Measurements from ENCODE around the gene MAOB.
"Not testable (repeated sequence)": the region's sequence is repeated elsewhere in the genome, so short reads cannot be mapped to it uniquely, and the experiment has no call there.

MAOB gene

DNA sequence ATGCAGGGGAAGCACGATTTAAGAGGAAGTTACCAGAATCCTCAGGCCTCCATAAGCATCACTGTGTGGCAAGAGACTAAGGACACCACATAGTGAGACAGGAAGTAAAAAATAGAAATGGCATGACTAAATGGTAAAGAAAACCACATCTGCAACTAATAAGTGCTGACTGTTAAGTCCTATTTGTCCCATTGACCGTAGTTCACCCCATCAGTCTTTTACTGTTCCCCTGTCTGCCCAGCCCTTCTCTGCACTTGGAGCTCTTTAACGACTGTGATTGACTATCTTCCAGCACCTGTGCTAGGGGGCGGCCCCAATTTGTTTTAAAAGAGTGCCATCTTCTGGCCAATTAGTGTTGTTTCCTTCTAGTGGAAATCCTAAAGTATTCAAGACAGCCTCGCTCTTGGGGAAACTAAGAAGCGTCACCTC lies 132.0 kb downstream of the MAOB start:
- peak; percentile 42 for DNase-seq

DNA sequence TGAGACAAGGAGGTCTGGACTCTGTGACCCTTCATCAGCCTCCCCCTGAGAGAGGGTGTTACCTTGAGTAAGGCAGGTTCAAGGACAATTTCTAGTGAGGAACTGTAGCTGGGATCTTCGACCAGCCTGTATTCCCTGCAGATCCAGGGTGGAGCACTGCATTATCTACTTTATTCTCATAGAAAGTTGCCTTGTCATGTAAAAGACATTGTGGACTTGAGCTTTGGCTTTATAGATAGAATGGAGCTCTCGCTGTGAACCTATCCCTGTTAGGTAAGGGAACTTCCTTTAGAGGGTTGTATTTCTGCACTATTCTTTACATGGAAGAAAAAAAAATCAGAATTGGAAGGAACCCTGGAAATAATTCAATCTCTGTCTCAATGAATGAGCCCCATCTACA lies 134.8 kb downstream of the MAOB start:
- no peak for DNase-seq

- DNase-seq = no peak
Observed at GRCh38 chrX:43745938-43746721, 136.1 kb downstream of the MAOB start.

DNA sequence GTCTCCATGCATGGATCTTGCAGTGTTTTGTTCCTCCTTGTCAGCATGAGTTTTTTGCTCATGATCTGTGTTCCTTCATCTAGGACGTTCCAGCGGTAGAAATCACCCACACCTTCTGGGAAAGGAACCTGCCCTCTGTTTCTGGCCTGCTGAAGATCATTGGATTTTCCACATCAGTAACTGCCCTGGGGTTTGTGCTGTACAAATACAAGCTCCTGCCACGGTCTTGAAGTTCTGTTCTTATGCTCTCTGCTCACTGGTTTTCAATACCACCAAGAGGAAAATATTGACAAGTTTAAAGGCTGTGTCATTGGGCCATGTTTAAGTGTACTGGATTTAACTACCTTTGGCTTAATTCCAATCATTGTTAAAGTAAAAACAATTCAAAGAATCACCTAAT lies 138.0 kb downstream of the MAOB start:
- no peak for DNase-seq

GRCh38 chrX:43743100-43743822 lies 139.0 kb downstream of the MAOB start:
- DNase-seq = no peak

DNA sequence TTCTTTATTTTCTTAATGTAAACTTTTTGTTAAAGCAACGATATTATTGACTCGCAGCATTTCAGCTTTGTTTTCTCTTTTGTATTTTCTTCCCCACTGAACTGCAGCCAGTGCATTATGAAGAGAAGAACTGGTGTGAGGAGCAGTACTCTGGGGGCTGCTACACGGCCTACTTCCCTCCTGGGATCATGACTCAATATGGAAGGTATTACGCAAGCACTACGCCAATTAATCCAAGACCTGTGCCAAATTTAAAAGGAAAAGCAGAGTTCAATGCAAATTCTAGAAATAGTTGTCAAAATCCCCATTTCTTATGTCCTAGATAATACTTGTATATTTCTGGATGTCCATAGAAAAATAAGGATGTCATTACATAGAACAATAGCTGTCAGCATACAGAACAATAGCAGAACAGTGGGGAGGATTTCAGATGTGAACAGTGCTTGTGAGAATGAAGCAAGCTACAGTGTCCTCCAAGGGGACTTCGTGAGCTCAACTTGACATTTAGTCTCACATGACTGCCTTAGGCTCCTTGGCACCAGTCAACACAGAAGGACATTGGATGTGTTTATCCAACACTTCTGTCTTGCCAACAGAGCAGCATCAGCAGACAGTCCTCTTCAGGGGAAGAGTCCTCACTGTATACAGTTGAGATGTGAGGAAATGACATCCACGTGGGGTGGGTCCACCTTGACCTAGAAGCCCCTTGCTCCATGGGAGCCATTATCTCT lies 140.2 kb downstream of the MAOB start:
- DNase-seq = no peak

DNA sequence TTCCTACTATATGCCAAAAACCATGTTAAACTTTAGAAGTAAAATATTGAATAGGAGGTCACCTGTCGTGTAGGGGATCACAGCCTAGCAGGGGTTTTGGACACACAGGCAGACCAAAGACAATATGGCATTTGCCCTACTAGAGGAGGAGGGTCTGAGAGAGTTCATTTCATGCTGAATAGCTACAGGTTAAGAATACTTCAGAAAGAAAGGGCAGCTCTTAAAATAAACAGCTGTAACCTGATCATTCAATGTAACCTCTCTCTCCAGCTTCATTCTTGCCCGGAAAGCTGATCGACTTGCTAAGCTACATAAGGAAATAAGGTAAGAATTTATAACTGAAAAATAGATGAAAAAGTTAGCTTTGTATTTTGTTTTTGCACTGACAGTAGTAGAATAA lies 146.3 kb downstream of the MAOB start:
- DNase-seq = no peak

GRCh38 chrX:43735534-43735933 lies 146.7 kb downstream of the MAOB start:
- no peak for DNase-seq

DNA sequence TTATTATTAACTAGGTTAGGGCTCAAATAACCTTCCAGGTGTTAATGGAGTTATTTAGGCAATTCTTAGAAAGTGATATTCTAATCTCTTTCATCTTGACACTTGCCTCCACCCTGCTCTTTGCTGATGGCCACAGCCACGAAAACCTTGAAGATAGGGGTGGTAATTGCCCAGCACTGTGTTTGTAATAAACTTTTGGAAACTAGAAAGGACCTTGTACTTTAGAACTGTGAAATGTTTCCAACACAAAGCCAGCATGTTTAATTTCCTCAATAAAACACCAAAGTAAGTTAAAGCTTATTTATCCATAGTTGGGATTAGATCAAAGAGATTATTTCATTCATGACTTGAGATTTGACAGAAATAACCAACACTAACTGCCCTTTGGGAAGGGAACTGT lies 147.8 kb downstream of the MAOB start:
- DNase-seq = no peak

DNA sequence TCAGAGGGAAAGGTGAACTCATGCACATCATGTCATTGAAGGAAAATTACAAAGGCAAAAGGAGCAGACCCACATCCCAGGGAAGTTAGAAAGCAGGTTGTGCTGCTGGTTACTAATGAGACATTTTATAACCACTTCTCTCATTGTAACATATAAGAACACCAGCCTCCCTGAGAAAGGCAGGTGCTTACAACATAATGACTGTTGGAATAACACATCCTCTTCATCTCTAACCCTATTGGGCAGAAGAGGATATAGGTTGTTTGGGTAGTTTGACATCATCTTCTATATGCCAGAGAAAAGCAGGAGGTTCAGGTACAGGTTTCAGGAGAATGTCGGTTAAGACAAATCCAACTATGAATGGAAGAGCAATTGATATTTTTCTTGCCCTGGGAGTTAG lies 148.6 kb downstream of the MAOB start:
- peak; percentile 17 for DNase-seq

DNA sequence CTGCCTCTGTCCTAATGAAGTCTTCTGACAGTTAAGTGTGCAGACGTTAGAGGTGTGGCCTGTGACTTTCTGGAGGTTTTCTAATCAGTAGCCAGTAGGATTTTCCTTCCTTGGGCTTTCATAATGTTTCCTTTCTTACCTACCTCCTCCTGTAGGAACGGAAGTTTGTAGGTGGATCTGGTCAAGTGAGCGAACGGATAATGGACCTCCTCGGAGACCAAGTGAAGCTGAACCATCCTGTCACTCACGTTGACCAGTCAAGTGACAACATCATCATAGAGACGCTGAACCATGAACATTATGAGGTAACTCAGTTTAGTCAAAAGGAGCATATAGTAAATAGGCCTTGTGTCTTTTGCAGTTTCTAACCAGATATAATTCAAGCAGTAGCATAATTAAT lies 151.2 kb downstream of the MAOB start:
- DNase-seq = no peak

DNA sequence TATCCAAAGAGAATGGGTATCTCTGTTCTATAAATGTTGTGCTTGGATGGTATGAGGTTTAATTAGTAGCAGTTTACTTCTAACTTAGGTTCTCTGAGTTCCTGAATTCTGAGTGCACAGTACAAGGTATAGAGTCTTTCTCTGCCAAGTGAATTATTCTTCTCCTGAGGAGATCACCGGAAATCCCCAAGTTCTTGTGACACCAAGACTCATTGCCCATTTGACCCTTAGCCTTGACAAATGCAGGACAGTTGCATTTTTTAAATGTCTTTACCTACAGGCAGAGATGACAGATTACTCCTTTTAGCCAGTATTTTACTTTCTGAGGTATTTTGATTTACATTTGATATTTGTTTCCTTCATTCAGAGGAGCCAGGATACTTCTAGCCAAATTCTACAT lies 153.3 kb downstream of the MAOB start:
- no peak for DNase-seq

- no peak for DNase-seq
Observed at GRCh38 chrX:43728002-43728401, 154.2 kb downstream of the MAOB start.

DNA sequence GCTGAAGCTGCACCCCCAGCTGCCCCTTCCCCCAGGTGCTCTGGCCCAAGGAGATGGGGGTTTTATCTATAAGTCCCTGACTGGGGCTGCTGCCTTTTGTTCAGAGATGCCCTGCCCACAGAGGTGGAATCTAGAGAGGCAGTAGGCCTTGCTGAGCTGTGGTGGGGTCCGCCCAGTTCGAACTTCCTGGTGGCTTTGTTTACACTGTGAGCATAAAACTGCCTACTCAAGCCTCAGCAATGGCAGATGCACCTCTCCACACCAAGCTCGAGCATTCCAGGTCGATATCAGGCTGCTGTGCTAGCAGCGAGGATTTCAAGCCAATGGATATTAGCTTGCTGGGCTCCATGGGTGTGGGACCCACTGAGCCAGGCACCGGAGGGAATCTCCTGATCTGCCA lies 155.0 kb downstream of the MAOB start:
- peak; percentile 14 for DNase-seq

DNA sequence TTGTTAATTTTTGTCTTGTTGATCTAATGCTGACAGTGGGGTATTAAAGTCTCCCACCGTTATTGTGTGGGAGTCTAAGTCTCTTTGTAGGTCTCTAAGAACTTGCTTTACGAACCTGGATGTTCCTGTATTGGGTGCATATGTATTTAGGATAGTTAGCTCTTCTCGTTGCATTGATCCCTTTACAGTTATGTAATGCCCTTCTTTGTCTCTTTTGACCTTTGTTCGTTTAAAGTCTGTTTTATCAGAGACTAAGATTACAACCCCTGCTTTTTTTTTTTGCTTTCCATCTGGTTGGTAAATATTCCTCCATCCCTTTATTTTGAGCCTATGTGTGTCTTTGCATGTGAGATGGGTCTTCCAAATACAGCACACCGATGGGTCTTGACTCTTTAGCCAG lies 157.0 kb downstream of the MAOB start:
- not testable (repeated sequence) for DNase-seq

DNA sequence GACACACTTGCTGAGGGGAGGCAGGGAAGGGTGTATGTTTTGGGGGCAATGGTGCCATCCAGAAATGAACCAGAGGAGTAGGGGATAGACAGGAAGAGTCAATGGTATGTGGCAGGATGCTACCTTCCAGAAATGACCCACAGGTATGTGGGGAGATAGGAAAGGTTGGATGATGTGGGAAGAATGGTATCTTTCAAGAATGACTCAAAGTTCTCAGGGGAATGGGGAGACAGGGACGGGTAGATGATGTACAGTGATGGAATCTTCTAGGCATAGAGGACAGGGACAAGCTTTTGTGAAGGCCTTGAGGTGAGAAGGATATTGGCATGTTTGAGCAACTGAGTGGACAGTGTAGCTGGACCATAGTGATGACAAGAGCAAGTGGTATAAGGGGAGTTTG lies 161.3 kb downstream of the MAOB start:
- no peak for DNase-seq

GRCh38 chrX:43720082-43720481 lies 162.2 kb downstream of the MAOB start:
- no peak for DNase-seq

- no peak for DNase-seq
Observed at GRCh38 chrX:43718956-43719355, 163.3 kb downstream of the MAOB start.

DNA sequence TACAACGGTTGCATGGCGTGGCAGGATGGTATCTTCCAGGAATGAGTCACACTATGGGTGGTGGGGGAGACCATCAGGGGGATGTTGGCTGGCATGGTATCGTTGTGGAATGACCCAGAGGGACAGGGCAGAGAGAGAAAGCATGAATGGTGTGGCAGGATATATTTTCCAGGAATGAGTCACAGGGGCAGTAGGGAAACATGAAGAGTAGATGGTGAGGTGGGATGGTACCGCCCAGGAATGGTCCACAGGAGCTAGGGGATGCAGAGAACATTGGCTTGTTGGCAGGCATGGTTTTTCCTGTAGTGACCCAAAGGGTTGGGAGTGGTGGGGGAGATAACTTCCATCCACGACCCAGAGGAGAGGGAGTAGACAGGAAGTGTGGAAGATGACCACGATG lies 163.7 kb downstream of the MAOB start:
- DNase-seq = no peak

DNA sequence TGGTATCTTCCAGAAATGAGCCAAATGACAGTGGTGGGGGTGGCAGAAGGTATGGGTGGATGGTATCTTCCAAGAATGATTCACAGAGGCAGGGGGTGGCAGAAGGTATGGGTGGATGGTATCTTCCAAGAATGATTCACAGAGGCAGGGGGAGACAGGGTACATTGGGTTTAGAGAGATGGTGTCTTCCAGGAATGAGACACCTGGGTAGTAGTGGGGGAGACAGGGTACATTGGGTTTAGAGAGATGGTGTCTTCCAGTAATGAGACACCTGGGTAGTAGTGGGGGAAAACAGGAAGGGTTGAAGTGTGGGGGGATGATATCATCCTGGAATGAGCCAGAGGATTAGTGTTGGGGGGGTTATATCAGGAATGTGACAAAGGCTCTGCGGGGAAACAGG lies 164.2 kb downstream of the MAOB start:
- no peak for DNase-seq

GRCh38 chrX:43717161-43717560 lies 165.1 kb downstream of the MAOB start:
- DNase-seq = no peak

GRCh38 chrX:43716696-43717095 lies 165.6 kb downstream of the MAOB start:
- DNase-seq = no peak

Measured in DMS153 (cell line).